Measurements from ENCODE around the gene SMAP1.
A peak's percentile ranks its signal among the peaks of the same experiment; 100 is the strongest.

GRCh38 chr6:70686548-70687133 is 19.0 kb downstream of the SMAP1 start:
- TF ChIP-seq ZNF677 (tag by site-specific recombination; IDR thresholded peaks at IDR 0.05) (no peak), ZNF274 (IDR thresholded peaks at IDR 0.05; ENCODE audit: low read length) (no peak), ZNF274 (tag by site-specific recombination; IDR thresholded peaks at IDR 0.05; ENCODE audit: borderline replicate concordance) (no peak), ZNF792 (tag by site-specific recombination; IDR thresholded peaks at IDR 0.05) (no peak), ZNF600 (tag by site-specific recombination; IDR thresholded peaks at IDR 0.05) (no peak), KLF9 (tag by site-specific recombination; IDR thresholded peaks at IDR 0.05; ENCODE audit: low read depth) (no peak), KLF8 (tag by site-specific recombination; IDR thresholded peaks at IDR 0.05) (no peak), TCF7L2 (IDR thresholded peaks at IDR 0.05; ENCODE audit: borderline replicate concordance, low read depth, low read length) (no peak), GLIS1 (tag by site-specific recombination; IDR thresholded peaks at IDR 0.05) (no peak), YY1 (tag by site-specific recombination; IDR thresholded peaks at IDR 0.05) (no peak), MYNN (tag by site-specific recombination; IDR thresholded peaks at IDR 0.05; ENCODE audit: borderline replicate concordance) (no peak), ZBTB21 (tag by site-specific recombination; IDR thresholded peaks at IDR 0.05) (no peak), SP2 (tag by site-specific recombination; IDR thresholded peaks at IDR 0.05) (no peak)
- TF ChIP-seq, protein P1, sequence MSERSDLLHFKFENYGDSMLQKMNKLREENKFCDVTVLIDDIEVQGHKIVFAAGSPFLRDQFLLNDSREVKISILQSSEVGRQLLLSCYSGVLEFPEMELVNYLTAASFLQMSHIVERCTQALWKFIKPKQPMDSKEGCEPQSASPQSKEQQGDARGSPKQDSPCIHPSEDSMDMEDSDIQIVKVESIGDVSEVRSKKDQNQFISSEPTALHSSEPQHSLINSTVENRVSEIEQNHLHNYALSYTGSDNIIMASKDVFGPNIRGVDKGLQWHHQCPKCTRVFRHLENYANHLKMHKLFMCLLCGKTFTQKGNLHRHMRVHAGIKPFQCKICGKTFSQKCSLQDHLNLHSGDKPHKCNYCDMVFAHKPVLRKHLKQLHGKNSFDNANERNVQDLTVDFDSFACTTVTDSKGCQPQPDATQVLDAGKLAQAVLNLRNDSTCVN (tag by site-specific recombination; optimal IDR thresholded peaks at IDR 0.05): no peak
- TF ChIP-seq, protein P2, sequence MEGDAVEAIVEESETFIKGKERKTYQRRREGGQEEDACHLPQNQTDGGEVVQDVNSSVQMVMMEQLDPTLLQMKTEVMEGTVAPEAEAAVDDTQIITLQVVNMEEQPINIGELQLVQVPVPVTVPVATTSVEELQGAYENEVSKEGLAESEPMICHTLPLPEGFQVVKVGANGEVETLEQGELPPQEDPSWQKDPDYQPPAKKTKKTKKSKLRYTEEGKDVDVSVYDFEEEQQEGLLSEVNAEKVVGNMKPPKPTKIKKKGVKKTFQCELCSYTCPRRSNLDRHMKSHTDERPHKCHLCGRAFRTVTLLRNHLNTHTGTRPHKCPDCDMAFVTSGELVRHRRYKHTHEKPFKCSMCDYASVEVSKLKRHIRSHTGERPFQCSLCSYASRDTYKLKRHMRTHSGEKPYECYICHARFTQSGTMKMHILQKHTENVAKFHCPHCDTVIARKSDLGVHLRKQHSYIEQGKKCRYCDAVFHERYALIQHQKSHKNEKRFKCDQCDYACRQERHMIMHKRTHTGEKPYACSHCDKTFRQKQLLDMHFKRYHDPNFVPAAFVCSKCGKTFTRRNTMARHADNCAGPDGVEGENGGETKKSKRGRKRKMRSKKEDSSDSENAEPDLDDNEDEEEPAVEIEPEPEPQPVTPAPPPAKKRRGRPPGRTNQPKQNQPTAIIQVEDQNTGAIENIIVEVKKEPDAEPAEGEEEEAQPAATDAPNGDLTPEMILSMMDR (tag by site-specific recombination; IDR thresholded peaks at IDR 0.05): peak; percentile 23; the same call in 1 of the 2 replicates
